Measurements from ENCODE around the gene TMEM219.

GRCh38 chr16:29987371-29988085 is 25.6 kb downstream of the TMEM219 start:
- TF ChIP-seq POLR2A (IDR thresholded peaks at IDR 0.05) = no peak
- TF ChIP-seq CTCF (IDR thresholded peaks at IDR 0.05 in 4 of 5, conservative IDR thresholded peaks at IDR 0.05 in 1 of 5) = no peak
